HG03196 (cell line): ENCODE data around the gene ABCG8.

Experiments used
- ATAC-seq: cut with Tn5 transposase; IDR thresholded peaks from one replicate; pipeline ENCODE4 v1.9.1; 2021; ENCODE audit not compliant: unreplicated experiment

The ABCG8 gene

GRCh38 chr2:43855292-43855691 is 16.5 kb downstream of the ABCG8 start:
- ATAC-seq = no peak

GRCh38 chr2:43872151-43872550 is 33.4 kb downstream of the ABCG8 start:
- no peak for ATAC-seq

- no peak for ATAC-seq
Measured at GRCh38 chr2:43874776-43875451, 36.1 kb downstream of the ABCG8 start.

GRCh38 chr2:43877782-43878464 is 39.2 kb downstream of the ABCG8 start:
- ATAC-seq = no peak

GRCh38 chr2:43879261-43879660 is 40.5 kb downstream of the ABCG8 start:
- ATAC-seq = no peak

GRCh38 chr2:43880471-43880870 is 41.7 kb downstream of the ABCG8 start:
- no peak for ATAC-seq

- no peak for ATAC-seq
Measured at GRCh38 chr2:43880952-43881351, 42.2 kb downstream of the ABCG8 start.

- no peak for ATAC-seq
Measured at GRCh38 chr2:43882312-43882711, 43.5 kb downstream of the ABCG8 start.

- ATAC-seq = no peak
Measured at GRCh38 chr2:43884689-43885088, 45.9 kb downstream of the ABCG8 start.

- ATAC-seq = no peak
Measured at GRCh38 chr2:43885132-43885632, 46.4 kb downstream of the ABCG8 start.

GRCh38 chr2:43887176-43887575 is 48.4 kb downstream of the ABCG8 start:
- ATAC-seq = no peak

- no peak for ATAC-seq
Measured at GRCh38 chr2:43889416-43889815, 50.6 kb downstream of the ABCG8 start.

GRCh38 chr2:43890855-43891254 is 52.1 kb downstream of the ABCG8 start:
- no peak for ATAC-seq

GRCh38 chr2:43894743-43895142 is 56.0 kb downstream of the ABCG8 start:
- ATAC-seq = no peak

- ATAC-seq = no peak
Measured at GRCh38 chr2:43896906-43897305, 58.1 kb downstream of the ABCG8 start.

GRCh38 chr2:43897492-43897891 is 58.7 kb downstream of the ABCG8 start:
- no peak for ATAC-seq

GRCh38 chr2:43898134-43898837 is 59.5 kb downstream of the ABCG8 start:
- no peak for ATAC-seq

- ATAC-seq = no peak
Measured at GRCh38 chr2:43898838-43899346, 60.1 kb downstream of the ABCG8 start.

GRCh38 chr2:43899589-43899988 is 60.8 kb downstream of the ABCG8 start:
- no peak for ATAC-seq

GRCh38 chr2:43905371-43905803 is 66.6 kb downstream of the ABCG8 start:
- ATAC-seq = no peak

GRCh38 chr2:43905871-43906270 is 67.1 kb downstream of the ABCG8 start:
- ATAC-seq = no peak
